BJ (cell line): ENCODE data around the gene POLR2L. TPM values are rescaled to one million over a fixed set of nuclear protein-coding genes. Genes with fewer than 3 reads are reported as not detected.

ENCODE experiments used
- CTCF ChIA-PET: fragments of 350-600 bp; formaldehyde crosslinking; extraction: SDS; loops from one replicate; lab custom pipeline; 2021; ENCODE audit warnings: antibody characterized with exemption, inconsistent platforms; lab: Yijun Ruan, JAX
- POLR2A ChIA-PET: fragments of 300-600 bp; sonication (Branson Sonifier 250); formaldehyde crosslinking; extraction: SDS; loops from one replicate; lab custom pipeline; 2021; ENCODE audit warnings: antibody characterized with exemption; lab: Charles Lee
- DNase-seq: peaks from one replicate; pipeline ENCODE4 v3.0.0-alpha.2; 2011; ENCODE audit warnings: low read depth
- H3K27me3 ChIP-seq: 2 replicates; pipeline ENCODE4 v1.6.0; 2011; ENCODE audit warnings: low read length; ENCODE audit not compliant: control insufficient read depth, insufficient read depth
- H3K36me3 ChIP-seq: 2 replicates; pipeline ENCODE4 v1.5.1; 2011; ENCODE audit warnings: low read length; ENCODE audit not compliant: control insufficient read depth, insufficient read depth
- H3K4me3 ChIP-seq: 2 replicates; pipeline ENCODE4 v1.5.1; 2011; ENCODE audit warnings: low read depth, mild to moderate bottlenecking, control low read depth, low read length
- CTCF ChIP-seq: IDR thresholded peaks from 2 replicates; pipeline ENCODE4 v1.5.1; 2011; ENCODE audit warnings: low read depth, mild to moderate bottlenecking, control low read depth, inconsistent platforms, low read length, moderate library complexity; ENCODE audit not compliant: insufficient read depth
- polyA plus RNA-seq: library from polyadenylated mRNA; depleted of rRNA; stranded (reverse); fragments of >200 nt; gene quantifications from 2 replicates; pipeline ENCODE4 v1.2.3, GENCODE V29; 2011

The POLR2L gene
- polyA plus RNA-seq, 1 experiment: 734 TPM

- no peaks in the 10 kb centered on the region for H3K27me3 ChIP-seq
- CTCF ChIA-PET: interaction anchor here (0.6 to 4.4 kb wide), 9 partner anchors 10 to 206 kb away, joined by 3 to 20 read pairs (median 3); no protein-coding TSS in a partner anchor
- POLR2A ChIA-PET: interaction anchor here (0.6 to 2.0 kb wide), 4 partner anchors 11 to 532 kb away, joined by 5 to 15 read pairs (median 10); partner anchors contain the start of genes CD151 and RPLP2
- H3K36me3 ChIP-seq: peaks cover 10% of the 10 kb centered on the region
- DNase-seq: peak; percentile 80
- H3K4me3 ChIP-seq: peak overlapping the region; percentile 96
- TF ChIP-seq CTCF: no peak
These were observed 2.6 kb upstream of the POLR2L start for GRCh38 chr11:844693-845644.

- POLR2A ChIA-PET: interaction anchor here (0.6 to 2.0 kb wide), 5 partner anchors 10 to 35 kb away, joined by 5 to 32 read pairs (median 13); partner anchors contain the start of genes CD151, PNPLA2 and RPLP2
These were observed 1.7 kb upstream of the POLR2L start for GRCh38 chr11:843818-844692.

GRCh38 chr11:843086-843734, 881 bp upstream of the POLR2L start:
- H3K36me3 ChIP-seq: peaks cover 26% of the 10 kb centered on the region
- no peaks in the 10 kb centered on the region for H3K27me3 ChIP-seq
- POLR2A ChIA-PET: interaction anchor here (0.6 to 2.0 kb wide), 6 partner anchors 9 to 133 kb away, joined by 3 to 32 read pairs (median 6); partner anchors contain the start of genes CD151, PNPLA2 and RPLP2
- no peak for DNase-seq
- CTCF ChIA-PET: interaction anchor here (0.6 to 1.6 kb wide), 8 partner anchors 9 to 410 kb away, joined by 3 to 6 read pairs (median 4); partner anchors contain the start of gene CD151
- TF ChIP-seq CTCF: no peak
- peak overlapping the region; percentile 96 for H3K4me3 ChIP-seq

More at GRCh38 chr11:843818-844692, 1.7 kb upstream of the POLR2L start:
- H3K4me3 ChIP-seq: peak overlapping the region; percentile 96
- peaks cover 18% of the 10 kb centered on the region for H3K36me3 ChIP-seq
- peak; percentile 83 for DNase-seq
- no peaks in the 10 kb centered on the region for H3K27me3 ChIP-seq
- CTCF ChIA-PET: interaction anchor here (0.6 to 1.6 kb wide), 9 partner anchors 10 to 207 kb away, joined by 3 to 6 read pairs (median 4); partner anchors contain the start of gene CD151
- peak; percentile 23; the same call in 1 of the 2 replicates for TF ChIP-seq CTCF

- POLR2A ChIA-PET: interaction anchor here (0.7 kb wide), 1 partner anchor 38 kb away, joined by 5 read pairs; no protein-coding TSS in a partner anchor
- DNase-seq: no peak
- CTCF ChIA-PET: interaction anchor here (1.2 kb wide), 1 partner anchor 210 kb away, joined by 3 read pairs; no protein-coding TSS in a partner anchor
- H3K4me3 ChIP-seq: peak overlapping the region; percentile 96
- H3K36me3 ChIP-seq: peaks cover 38% of the 10 kb centered on the region
- no peaks in the 10 kb centered on the region for H3K27me3 ChIP-seq
- no peak for TF ChIP-seq CTCF
These were observed 354 bp downstream of the POLR2L start for GRCh38 chr11:841981-842369.
